MG63 (cell line): ENCODE results near the gene LGALS1. TPM values are rescaled to one million over a fixed set of nuclear protein-coding genes. Genes with fewer than 3 reads are reported as not detected.

ENCODE experiments used
- DNase-seq: peaks from one replicate; pipeline ENCODE4 v3.0.0-alpha.2; 2020
- H3K27me3 ChIP-seq: fragments of 250-450 bp; sonication (Bioruptor Pico); 2 replicates; pipeline ENCODE4 v1.5.1; 2020; ENCODE audit warnings: mild to moderate bottlenecking, moderate library complexity
- H3K36me3 ChIP-seq: fragments of 250-450 bp; sonication (Bioruptor Pico); 2 replicates; pipeline ENCODE4 v1.5.1; 2020; ENCODE audit warnings: mild to moderate bottlenecking, moderate library complexity
- H3K4me3 ChIP-seq: fragments of 250-450 bp; sonication (Bioruptor Pico); 2 replicates; pipeline ENCODE4 v1.5.1; 2020; ENCODE audit warnings: mild to moderate bottlenecking, moderate library complexity
- H3K9me3 ChIP-seq: fragments of 250-450 bp; sonication (Bioruptor Pico); 2 replicates; pipeline ENCODE4 v1.5.1; 2020; ENCODE audit warnings: mild to moderate bottlenecking, moderate library complexity
- total RNA-seq: library from RNA; depleted of rRNA; stranded (reverse); fragments of >200 nt; shearing (Covaris generic); gene quantifications from 2 replicates; pipeline ENCODE4 v1.2.3, GENCODE V29; 2014; ENCODE audit warnings: low replicate concordance; rRNA removed

The LGALS1 gene
- total RNA-seq, result 3,913 and 4,947 TPM in 2 replicates

GRCh38 chr22:37674951-37675929 lies at the start of gene LGALS1:
Gene LGALS1, plus strand, starts transcription at chr22:37675636. Its CDS starts 67 bp downstream, at chr22:37675703.
- Histone ChIP-seq H3K36me3 (peaks cover 40% of the 10 kb centered on the region), H3K27me3 (no peaks in the 10 kb centered on the region), H3K4me3 (peak within 1 kb of the TSS; percentile 82), H3K9me3 (no peaks in the 10 kb centered on the region)
- DNase-seq, result peak; percentile 99

DNA sequence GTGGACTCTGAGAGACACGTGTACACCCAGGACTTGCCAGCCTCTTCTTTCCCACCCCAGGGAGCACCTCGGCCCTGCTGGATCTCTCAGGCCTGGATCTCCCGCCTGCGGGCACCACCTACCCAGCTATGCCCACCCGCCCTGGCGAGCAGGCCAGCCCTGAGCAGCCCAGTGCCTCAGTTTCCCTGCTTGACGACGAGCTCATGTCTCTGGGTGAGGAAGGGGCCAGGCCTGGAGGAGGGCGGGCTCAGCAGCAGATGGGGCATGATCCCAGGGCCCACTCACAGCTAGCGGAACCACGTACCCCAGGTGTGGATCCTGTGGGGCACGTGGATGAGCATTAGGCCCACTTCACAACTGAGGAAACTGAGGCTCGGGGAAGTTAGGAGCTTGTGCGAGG lies 49.7 kb upstream of the LGALS1 start:
- Histone ChIP-seq H3K27me3 (no peaks in the 10 kb centered on the region), H3K4me3 (no peak overlapping the region), H3K36me3 (peaks cover 11% of the 10 kb centered on the region), H3K9me3 (no peaks in the 10 kb centered on the region)
- DNase-seq, result no peak

DNA sequence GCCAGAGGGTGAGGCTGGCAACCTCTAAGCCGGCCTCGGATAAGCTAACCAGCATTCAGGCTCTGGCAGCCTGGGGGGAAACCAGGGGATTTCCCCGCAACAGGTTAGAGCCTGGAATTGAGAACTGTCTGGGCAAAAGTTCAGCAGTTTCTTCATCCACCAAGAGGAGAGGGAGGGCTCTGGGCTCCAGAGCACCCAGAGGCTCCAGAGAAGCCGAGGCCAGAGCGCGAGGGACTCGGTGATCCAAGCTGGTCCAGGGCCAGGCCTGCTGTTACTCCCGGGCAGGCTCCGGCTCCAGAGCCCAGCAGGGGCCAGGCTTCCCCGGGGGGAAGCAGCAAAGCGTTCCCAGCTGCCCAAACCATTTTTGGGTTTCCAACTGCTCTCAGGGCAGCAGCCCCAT lies 49.3 kb upstream of the LGALS1 start:
- Histone ChIP-seq H3K27me3 (no peaks in the 10 kb centered on the region), H3K4me3 (no peak overlapping the region), H3K9me3 (no peaks in the 10 kb centered on the region), H3K36me3 (peaks cover 14% of the 10 kb centered on the region)
- peak; percentile 94 for DNase-seq

GRCh38 chr22:37626556-37627075 lies 48.8 kb upstream of the LGALS1 start:
- DNase-seq, result no peak
- no peaks in the 10 kb centered on the region for H3K27me3 ChIP-seq
- H3K4me3 ChIP-seq, result no peak overlapping the region
- H3K9me3 ChIP-seq, result no peaks in the 10 kb centered on the region
- peaks cover 16% of the 10 kb centered on the region for H3K36me3 ChIP-seq

GRCh38 chr22:37627121-37627520 lies 48.3 kb upstream of the LGALS1 start:
- H3K9me3 ChIP-seq, result no peaks in the 10 kb centered on the region
- peaks cover 16% of the 10 kb centered on the region for H3K36me3 ChIP-seq
- DNase-seq, result no peak
- no peaks in the 10 kb centered on the region for H3K27me3 ChIP-seq
- H3K4me3 ChIP-seq, result no peak overlapping the region

DNA sequence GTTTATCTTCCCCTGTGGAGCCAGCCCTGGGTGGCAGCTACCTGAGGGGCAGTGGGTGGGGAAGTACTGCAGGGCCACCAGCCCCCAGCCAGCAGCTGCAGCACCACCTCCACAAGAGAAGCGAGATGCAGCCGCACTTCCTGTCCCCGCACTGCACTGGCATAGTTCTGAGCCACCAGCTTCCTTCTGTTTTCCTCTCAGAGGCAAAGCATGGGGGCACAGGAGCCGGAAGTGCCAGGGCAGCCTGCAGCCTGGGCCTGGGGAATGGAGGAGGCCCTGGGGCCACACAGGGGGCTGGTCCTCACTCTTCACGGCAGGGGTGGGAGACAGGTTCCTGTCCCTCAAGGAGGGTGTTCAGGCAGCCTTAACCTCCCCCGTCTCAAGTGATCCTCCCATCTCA lies 47.9 kb upstream of the LGALS1 start:
- H3K36me3 ChIP-seq, result peaks cover 16% of the 10 kb centered on the region
- no peaks in the 10 kb centered on the region for H3K9me3 ChIP-seq
- no peak for DNase-seq
- no peaks in the 10 kb centered on the region for H3K27me3 ChIP-seq
- no peak overlapping the region for H3K4me3 ChIP-seq

GRCh38 chr22:37628830-37629229 lies 46.6 kb upstream of the LGALS1 start:
- no peak for DNase-seq
- Histone ChIP-seq H3K36me3 (peaks cover 14% of the 10 kb centered on the region), H3K27me3 (no peaks in the 10 kb centered on the region), H3K9me3 (no peaks in the 10 kb centered on the region), H3K4me3 (no peak overlapping the region)

GRCh38 chr22:37629928-37630327 lies 45.5 kb upstream of the LGALS1 start:
- DNase-seq, result no peak
- H3K9me3 ChIP-seq, result no peaks in the 10 kb centered on the region
- H3K4me3 ChIP-seq, result no peak overlapping the region
- no peaks in the 10 kb centered on the region for H3K27me3 ChIP-seq
- H3K36me3 ChIP-seq, result peaks cover 11% of the 10 kb centered on the region

DNA sequence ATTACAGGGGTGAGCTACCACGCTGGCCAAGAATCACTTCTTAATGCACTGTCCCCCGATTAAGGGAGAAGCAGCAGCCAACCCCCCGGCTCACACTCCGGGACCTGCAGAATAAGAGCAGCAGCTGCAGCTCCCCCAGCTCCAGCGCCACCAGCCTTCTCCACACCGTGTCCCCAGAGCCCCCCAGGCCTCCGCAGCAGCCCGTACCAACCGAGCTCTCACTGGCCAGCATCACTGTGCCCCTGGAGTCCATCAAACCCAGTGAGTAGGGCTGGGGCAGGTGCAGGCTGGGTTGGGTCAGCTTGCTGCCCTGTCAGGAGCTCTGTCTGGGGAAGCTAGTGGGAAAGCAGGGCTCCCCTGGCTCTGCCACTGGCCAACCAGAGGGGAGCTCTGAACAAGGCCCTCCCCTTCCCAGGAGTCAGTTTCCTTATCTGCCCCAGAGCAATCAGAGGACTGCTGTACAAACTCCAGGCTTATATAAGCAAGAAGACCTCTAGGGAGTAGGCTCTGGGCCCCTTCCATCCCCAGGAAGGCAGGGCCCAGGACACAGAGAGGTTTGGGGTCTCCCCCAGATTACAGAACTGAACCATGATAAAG lies 44.5 kb upstream of the LGALS1 start:
- Histone ChIP-seq H3K4me3 (no peak overlapping the region), H3K9me3 (no peaks in the 10 kb centered on the region), H3K36me3 (peaks cover 11% of the 10 kb centered on the region), H3K27me3 (no peaks in the 10 kb centered on the region)
- no peak for DNase-seq

DNA sequence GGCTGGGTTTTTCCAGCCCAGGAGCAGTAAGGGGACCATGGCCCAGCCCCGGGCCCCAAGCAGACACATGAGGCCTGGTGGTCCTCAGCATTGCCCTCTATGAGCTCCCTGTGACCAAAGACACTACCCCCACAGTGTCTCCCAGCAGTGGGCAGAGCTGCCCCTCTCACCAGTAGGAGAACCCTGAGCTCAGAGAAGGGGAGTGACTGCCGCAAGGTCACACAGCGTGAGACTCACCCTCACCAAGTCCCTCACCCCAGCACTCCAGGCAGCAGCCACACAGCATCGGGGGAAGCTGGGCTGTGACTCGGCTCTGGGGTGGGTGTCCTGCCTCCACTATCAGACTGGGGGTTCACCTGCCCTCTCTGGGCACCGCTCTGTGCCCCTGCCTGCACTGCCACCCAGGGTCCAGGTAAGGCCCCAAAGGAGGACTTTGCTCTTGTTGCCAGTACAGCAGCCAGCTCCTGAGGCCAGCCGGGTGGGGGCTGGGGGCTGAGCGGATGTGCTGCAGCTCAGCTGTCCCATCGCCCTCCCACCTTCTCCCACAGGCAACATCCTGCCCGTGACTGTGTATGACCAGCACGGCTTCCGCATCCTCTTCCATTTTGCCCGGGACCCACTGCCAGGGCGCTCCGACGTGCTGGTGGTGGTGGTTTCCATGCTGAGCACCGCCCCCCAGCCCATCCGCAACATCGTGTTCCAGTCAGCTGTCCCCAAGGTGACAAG lies 43.8 kb upstream of the LGALS1 start:
- Histone ChIP-seq H3K9me3 (no peaks in the 10 kb centered on the region), H3K27me3 (no peaks in the 10 kb centered on the region), H3K4me3 (no peak overlapping the region), H3K36me3 (peaks cover 11% of the 10 kb centered on the region)
- DNase-seq, result no peak

DNA sequence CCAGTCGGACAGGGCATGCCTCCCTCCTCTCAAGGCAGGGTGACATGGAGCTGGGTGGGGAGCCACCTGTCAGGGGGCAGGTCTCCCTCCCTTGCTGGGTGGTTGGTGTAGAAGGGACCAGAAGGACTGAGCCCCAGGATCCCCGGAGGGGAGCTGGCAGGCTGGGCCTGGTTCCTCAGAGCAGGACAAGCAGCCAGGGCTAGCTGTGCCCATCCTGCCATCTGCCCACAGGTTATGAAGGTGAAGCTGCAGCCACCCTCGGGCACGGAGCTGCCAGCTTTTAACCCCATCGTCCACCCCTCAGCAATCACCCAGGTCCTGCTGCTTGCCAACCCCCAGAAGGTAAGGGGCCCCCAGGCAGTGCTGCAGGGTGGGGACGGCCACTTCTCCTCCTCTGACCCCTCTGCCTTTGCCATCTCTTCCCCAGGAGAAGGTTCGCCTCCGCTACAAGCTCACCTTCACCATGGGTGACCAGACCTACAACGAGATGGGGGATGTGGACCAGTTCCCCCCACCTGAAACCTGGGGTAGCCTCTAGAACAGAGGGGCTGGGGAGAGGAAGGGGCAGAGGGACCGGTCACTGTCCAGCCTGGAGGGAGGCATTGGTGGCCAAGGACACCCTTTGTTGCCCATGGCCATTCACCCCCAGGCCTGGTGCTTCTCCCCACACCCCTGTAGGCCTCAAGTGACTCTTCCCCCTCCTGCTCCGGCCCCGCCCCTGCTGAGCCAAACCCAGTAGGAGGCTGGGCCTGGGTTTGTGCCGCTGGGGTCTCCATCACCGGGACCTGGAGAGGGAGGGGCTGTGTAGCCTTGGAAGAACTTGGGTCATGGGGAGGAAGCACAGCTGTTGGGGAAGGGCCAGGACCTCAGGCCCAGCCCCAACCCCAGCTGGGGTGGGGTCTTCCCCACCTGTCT lies 43.0 kb upstream of the LGALS1 start:
- Histone ChIP-seq H3K4me3 (no peak overlapping the region), H3K36me3 (peaks cover 9% of the 10 kb centered on the region), H3K9me3 (no peaks in the 10 kb centered on the region), H3K27me3 (no peaks in the 10 kb centered on the region)
- DNase-seq, result no peak

GRCh38 chr22:37633089-37633624 lies 42.3 kb upstream of the LGALS1 start:
- DNase-seq, result no peak
- no peaks in the 10 kb centered on the region for H3K27me3 ChIP-seq

GRCh38 chr22:37633625-37634416 lies 41.6 kb upstream of the LGALS1 start:
- H3K4me3 ChIP-seq, result no peak overlapping the region

More at GRCh38 chr22:37633089-37633624, 42.3 kb upstream of the LGALS1 start:
- H3K4me3 ChIP-seq, result no peak overlapping the region
- H3K36me3 ChIP-seq, result peaks cover 5% of the 10 kb centered on the region; the same call in 1 of the 2 replicates
- no peaks in the 10 kb centered on the region for H3K9me3 ChIP-seq

GRCh38 chr22:37634417-37634924 lies 41.0 kb upstream of the LGALS1 start:
- no peaks in the 10 kb centered on the region for H3K27me3 ChIP-seq
- no peak overlapping the region for H3K4me3 ChIP-seq
- DNase-seq, result no peak
- 0 out of 2 replicates have a peak, but pooled peaks cover 5% of the 10 kb centered on the region for H3K36me3 ChIP-seq
- no peaks in the 10 kb centered on the region for H3K9me3 ChIP-seq

More at GRCh38 chr22:37633625-37634416, 41.6 kb upstream of the LGALS1 start:
- peak; percentile 96 for DNase-seq
- Histone ChIP-seq H3K27me3 (no peaks in the 10 kb centered on the region), H3K9me3 (no peaks in the 10 kb centered on the region), H3K36me3 (0 out of 2 replicates have a peak, but pooled peaks cover 5% of the 10 kb centered on the region)

GRCh38 chr22:37635157-37635556 lies 40.3 kb upstream of the LGALS1 start:
- Histone ChIP-seq H3K36me3 (0 out of 2 replicates have a peak, but pooled peaks cover 5% of the 10 kb centered on the region), H3K27me3 (no peaks in the 10 kb centered on the region), H3K9me3 (no peaks in the 10 kb centered on the region), H3K4me3 (no peak overlapping the region)
- DNase-seq, result no peak
